IPS-NIHi7 (cell line): ENCODE data around the gene EDN1.

ENCODE experiments used
- DNase-seq: peaks from one replicate; pipeline ENCODE4 v3.0.0; 2012; ENCODE audit warnings: mixed read lengths; ENCODE audit errors: extremely low spot score

EDN1 gene

GRCh38 chr6:12289933-12290820 lies at the start of gene EDN1:
Gene EDN1 (plus strand): TSS chr6:12290361. CDS start chr6:12290630, 269 bp downstream.
- peak; percentile 75 for DNase-seq

DNA sequence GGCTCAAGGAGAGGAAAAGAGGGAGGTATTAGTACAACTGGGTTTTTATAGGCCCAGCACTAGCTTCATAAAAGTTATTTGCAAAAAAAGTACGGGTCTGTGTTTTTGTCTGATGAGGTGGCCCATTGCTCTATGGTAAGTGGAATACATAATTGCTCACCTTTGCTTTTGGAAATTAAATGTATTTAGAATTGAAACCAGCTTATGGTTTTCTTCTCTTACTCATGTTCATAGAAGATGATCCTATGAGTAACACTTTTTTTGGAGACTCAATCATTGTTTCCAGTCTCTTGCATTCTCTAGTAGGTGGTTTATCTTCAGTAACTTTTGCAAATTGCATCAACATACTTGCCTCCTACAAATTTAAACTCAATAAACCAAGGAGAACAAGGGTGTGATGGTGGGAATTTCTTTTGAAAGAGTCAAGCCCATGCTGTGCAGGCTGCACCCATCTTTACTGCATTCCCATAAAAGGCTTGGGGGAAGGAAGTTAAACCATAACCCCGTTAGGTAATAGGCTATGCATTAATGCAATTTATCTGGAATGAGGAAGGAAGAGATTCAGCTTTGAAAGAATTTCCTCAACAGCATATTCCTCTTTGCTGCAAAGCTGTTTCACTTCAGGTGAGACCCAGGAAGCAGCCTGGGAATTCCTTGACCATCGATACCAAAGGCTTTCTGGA lies 48.5 kb upstream of the EDN1 start:
- DNase-seq, result no peak

- DNase-seq, result no peak
Measured at GRCh38 chr6:12243169-12243568, 47.0 kb upstream of the EDN1 start.

DNA sequence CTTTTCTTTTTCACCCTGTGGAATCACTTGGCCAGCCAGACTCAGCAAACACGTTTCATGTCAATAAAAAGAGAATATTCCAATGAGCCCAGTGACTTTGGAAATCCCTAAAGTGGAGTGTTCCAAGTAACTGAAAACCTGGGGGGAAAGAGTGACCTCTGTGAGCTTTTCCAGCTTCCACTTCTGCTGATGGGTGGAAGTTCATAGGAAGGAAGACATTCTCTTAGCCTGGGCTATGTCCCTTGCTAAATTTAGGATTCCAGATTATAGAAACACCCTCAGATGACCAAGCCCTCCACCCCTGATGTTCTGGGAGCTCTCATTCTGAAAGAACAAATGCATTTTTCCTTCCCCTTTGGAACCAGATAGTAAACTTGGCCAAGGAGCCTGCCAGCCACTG lies 44.8 kb upstream of the EDN1 start:
- DNase-seq, result no peak

- DNase-seq, result peak; percentile 42
Measured at GRCh38 chr6:12245763-12246718, 44.1 kb upstream of the EDN1 start.

- DNase-seq, result no peak
Measured at GRCh38 chr6:12246900-12247299, 43.3 kb upstream of the EDN1 start.

DNA sequence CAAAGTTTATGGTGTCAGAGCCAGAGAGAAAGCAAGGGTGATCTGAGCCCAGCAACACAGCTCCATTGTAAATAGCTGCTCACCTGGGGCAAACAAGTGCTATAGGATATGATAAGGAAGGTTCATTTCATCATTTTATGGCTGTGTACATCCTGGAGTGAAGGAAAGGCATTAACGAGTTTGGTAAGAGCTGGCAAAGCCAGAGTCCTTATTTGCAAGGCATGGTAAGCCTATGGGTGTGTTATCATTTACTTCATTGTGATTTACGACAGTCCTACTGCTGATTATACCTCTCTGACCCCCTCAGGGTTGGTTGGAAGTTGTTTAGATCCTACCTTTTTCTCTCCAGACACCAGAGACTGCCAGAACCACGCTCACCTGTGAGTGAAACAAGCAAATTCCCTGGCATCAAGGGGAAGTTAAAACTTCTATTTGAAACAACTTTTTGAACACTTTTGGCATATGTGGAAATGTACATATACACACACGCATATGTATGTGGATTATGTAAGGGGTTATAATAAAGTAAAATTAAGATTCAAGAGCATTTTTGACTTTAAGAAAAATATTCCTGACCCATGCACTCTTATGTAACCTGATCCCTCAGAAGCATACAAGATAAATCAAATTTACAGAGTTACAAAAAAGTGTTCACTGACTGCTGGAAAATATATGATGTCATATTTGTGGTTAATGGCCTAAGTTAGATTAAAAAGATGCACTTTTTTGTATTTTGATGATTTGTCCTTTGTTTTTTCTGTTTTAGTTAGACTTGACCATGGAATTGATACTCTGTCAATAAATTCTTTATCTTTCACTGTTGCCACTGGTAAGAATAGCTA lies 40.4 kb upstream of the EDN1 start:
- DNase-seq, result no peak

DNA sequence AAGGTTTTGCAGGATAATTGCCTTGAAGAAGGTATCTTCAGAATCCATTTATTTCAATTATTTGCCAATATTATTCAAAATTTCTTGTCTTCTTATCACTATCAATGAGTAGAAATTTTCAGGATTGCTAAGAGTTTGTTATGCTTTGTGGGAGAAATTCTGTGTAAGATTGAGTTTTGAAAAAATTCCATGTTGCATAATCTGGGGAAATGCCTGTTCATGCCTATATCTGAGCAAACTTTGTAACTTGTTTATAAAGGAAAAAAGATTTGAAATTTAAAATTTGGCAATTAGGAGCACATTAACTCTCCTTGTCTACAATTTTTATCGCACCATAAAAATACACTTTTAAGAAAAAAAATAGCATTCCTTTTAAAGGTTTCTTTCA lies 39.8 kb upstream of the EDN1 start:
- no peak for DNase-seq

GRCh38 chr6:12254210-12254609 lies 36.0 kb upstream of the EDN1 start:
- no peak for DNase-seq

- no peak for DNase-seq
Measured at GRCh38 chr6:12258191-12258590, 32.0 kb upstream of the EDN1 start.

DNA sequence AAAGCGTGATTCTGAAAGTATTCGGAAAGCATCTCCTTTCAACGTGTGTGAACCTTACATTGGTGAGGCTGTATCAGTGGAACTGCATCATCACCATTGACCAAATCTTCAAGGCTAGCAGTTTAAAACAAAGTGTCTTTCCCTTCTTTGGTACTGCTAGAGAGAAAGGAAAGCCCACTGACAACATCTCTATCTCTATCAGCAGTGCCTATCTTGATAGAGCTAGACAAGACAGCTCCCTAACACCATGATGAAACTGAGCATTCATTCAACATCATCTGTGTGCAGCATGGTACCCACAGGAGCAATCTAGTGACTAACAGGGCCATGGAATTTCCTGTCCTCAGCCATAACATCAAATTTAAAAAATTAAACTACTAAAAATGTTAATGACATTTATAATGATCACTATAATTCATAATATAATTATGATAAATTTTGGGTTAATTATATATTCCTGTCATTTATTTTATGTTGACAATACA lies 31.5 kb upstream of the EDN1 start:
- no peak for DNase-seq

- DNase-seq, result no peak
Measured at GRCh38 chr6:12260458-12261093, 29.6 kb upstream of the EDN1 start.

DNA sequence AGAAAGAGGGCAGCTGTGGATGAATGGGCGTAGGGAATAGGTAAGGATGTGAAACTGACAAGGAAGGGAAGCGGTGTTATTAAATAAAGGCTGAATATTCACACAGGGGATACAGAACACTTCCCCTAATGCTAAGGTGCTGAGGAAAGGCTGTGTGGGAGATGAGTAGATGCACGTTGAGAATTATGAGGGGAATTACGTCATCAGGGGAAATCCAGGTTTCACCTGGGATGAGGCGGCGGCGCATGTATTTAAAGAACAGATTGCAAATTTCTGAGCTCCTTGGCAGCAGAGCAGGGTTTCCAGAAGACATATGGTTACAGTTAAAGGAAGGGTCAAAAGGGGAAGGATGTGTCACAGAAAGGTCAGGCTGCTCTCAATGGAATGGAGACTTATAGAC lies 28.7 kb upstream of the EDN1 start:
- no peak for DNase-seq

DNA sequence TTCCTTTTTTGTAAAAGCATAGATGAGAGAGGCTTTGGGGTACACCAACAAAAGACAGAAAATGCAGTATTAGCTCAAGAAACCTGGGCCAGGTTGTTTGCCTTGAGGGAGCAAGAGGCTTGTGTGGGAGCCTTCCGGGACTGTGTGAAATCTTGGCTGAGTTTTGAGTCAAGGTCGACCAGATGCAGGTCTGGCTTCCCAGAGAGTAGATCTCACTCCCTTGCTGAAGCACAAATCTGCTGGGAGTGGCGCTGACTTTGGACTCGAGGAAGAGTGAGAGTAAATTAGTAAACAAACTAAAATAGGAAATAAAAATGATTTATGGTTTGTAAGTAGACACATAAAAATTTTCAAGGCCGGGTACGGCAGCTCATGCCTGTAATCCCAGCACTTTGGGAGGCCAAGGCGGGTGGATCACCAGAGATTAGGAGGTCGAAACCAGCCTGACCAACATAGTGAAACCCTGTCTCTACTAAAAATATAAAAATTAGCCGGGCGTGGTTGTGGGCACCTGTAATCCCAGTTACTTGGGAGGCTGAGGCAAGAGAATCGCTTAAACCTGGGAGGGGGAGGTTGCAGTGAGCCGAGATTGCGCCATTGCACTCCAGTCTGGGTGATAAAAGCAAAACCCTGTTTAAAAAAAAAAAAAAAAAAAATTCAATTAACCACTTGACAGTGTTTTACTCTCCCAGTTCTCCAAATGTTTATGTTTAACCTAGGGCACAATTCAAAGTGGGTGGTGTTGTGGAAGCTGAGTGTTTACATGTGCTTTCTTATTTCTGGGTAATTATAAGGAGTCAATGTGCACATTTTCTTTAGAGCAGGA lies 27.7 kb upstream of the EDN1 start:
- no peak for DNase-seq

DNA sequence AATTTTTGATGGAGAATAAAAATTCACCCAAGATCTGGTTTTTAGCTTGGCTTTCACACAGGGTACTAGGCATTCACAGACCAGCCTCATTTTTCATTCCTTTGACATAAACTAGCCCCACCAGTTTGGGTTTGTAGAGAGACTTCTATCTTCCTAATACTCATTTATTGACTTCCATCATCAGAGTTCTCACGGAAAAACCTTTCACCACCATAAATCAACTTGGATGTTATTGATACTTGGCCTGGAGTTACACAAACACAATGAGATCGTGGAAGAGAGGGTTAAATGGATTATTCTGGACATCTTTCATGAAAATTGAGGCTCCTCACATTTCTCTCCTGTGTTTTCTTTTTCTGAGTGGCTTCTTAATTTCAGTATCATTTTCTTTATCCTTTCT lies 26.8 kb upstream of the EDN1 start:
- no peak for DNase-seq

- no peak for DNase-seq
Measured at GRCh38 chr6:12264671-12265070, 25.5 kb upstream of the EDN1 start.

GRCh38 chr6:12265296-12265695 lies 24.9 kb upstream of the EDN1 start:
- no peak for DNase-seq

GRCh38 chr6:12265791-12266190 lies 24.4 kb upstream of the EDN1 start:
- no peak for DNase-seq

DNA sequence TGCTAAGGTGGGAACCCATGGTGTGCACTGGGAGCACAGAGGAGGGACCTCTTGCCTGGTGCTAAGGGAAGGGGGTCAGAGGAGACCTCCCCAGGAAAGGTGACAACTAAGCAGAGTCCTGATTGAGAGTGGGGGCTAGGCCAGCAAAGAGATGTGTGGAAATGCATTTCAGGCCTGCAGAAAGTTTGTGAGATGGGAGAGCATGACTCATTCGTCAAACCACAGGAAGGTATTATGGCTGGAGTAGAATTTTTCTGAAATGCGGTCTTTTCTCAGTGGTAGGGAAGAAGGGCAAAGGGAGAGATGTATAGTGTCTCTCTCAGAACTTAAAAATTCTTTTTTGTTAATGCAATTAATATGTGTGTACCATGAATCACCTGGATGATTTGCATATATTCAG lies 23.6 kb upstream of the EDN1 start:
- DNase-seq, result no peak

- no peak for DNase-seq
Measured at GRCh38 chr6:12269110-12269509, 21.1 kb upstream of the EDN1 start.
